GM21447 (cell line): ENCODE measurements around the gene FAM78B.
A peak's percentile ranks its signal among the peaks of the same experiment; 100 is the strongest.

Experiments used
- ATAC-seq: cut with Tn5 transposase; IDR thresholded peaks from one replicate; pipeline ENCODE4 v1.9.1; 2021; ENCODE audit not compliant: unreplicated experiment

FAM78B gene

DNA sequence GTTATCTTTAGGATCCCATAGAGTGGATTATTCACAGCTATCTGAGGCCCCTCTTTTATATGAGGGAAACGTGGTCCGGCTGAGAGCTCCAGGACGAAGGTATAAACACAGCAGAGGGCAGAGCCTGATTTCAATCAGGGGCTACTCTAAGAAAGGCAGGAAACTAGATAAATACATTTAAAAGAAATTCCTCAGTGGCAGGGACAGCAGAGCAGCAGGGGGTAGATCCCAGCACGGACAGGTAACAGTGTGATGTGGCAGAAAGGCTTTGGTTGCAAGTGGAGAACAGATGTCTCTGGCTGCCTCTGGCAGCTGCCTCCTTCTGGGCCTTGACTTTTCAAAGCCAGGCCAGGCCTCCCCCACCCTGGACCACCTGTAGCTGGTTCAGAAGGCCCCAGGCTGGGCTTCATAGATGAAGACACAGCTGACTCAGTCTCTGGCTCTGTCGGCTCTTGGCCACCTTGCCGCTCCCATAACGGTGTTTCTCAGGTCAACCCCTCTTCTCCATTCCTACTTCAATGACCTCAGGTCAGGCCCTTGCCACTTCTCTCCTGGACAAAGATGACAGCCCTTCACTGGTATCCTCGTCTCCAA is 43.8 kb downstream of the FAM78B start:
- no peak for ATAC-seq

DNA sequence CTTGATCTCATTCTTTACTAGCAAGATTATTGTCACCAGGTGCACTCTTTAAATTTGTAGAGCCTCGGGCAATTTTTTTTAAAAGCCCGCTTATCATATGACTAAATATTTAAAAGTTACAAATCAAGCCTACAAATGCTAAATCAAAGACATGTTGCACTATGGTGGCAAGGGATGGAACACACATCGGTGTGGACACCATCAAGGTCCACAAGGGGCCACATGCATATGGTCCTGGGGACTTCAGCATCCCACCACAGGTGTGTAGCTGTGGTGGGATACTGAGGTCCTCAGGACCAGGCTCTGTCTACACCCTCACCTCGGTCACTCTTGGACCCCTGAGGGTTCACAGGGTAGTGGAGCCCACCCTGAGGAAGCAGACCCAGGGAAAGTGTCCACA is 45.8 kb downstream of the FAM78B start:
- ATAC-seq, result no peak

DNA sequence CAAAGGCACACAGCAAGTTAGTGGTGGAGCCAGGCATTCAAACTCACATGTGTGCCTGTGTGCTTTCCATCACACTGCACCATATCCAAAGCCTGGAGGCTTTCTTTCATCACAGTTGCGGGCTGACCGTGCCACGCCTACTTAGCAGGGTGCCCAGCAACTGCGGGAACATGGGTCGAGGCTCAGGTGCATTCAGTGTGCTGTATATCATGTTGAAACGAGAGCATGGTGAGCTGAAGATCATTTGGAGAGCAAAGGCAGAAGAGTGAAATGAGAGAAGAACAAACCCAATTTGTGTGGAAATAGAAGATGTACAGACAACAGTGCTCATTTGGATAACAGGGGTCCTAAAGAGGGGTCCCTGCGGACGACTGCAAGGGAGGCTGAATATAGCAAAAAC is 46.5 kb downstream of the FAM78B start:
- ATAC-seq, result no peak

DNA sequence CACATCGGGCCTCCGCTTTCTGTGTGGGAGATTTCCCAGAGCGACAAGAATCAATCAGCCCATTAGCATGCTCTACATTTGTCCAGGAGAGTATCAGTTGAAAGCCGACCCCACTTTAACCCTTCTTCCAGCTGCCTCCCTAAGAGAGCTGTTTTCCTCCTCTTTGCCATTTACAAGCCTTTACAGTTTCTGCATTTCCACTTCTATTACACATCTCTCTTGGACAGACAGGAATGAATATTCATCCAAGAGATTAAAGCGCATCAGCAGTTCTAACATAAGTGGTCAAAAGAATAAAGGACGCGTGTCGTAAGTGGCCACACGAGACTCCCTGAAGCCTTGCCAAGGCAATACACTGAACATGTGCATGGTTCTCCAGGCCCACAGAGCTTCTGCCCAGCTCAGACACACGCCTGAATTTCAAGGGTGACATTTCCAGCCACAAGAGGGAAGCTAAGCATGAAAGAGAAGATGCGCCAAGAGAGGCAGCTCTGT is 47.3 kb downstream of the FAM78B start:
- no peak for ATAC-seq

DNA sequence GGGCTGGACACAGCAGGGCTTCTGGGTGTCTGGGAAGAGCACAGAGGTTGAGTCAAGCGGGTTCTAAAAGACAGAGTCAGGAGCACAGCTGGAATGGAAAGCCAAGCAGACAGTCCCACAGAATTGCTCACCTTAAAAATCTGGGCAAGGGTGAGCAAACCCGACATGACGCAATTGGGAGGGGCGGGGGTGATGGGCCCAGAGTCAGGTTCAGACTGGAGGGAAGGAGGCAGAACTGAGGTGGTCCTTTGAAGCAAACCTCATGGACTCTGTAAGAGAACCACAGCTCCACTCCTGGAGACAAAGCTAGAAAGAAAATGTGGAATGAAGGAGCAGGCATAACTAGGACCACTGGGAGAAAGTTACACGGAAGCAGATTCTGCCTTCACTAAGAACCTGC is 49.0 kb downstream of the FAM78B start:
- no peak for ATAC-seq

DNA sequence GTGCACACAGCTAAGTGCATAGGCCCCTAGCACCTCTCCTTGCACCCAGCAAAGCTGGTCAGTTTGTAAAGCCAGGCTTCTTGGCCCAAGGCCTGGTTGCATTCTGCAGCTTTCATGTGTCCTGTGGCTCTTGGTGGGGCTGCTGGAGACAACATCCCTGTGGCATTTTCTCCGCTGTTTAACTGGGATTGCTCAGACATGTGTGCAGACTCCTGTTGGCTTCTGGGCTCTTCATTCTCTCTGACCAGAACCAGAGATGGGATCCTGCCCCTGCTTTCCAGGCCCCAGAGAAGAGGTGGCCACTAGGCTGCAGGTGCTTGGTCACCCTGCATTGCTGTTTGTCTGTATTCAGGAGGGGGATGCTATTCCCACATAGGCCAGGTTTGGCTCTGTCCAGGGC is 50.8 kb downstream of the FAM78B start:
- ATAC-seq, result no peak

DNA sequence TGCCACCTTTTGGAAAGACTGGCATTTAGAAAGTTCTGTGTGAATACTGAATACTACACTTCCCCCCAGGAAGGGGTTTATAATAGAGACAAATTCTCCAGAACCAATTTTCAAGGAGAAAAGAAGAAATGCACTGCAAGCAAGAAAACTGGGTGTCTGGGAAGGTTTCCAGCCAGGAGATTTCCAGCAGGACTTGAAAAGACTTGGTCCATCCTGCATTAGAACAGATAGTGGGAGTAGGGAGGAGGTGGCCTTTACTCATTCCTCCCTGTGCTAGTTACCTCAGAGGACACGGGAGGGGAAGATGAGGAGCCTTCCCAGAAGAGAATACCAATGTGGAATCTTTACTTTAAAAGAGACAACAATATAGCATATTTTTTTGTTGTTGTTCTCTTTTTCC is 52.4 kb downstream of the FAM78B start:
- ATAC-seq, result no peak

DNA sequence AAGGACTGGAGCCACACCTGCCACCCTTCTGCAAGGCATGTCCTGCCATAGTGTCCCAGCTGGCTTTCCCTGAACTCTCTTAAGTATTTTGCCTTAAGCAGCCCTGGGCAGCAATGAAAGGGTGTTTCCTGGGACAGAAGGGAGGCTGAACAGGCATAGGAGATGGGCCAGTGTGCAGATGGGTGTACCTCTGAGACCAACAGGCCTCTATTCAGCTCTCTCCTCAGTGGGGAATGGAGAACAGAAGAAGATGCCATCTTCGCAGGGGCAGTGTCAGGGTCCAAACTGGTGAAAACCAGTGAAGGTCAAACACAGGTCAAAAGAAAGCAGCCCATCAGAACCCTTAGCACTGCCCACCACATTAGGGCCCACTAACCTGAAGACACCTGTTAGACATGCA is 53.2 kb downstream of the FAM78B start:
- ATAC-seq, result no peak

DNA sequence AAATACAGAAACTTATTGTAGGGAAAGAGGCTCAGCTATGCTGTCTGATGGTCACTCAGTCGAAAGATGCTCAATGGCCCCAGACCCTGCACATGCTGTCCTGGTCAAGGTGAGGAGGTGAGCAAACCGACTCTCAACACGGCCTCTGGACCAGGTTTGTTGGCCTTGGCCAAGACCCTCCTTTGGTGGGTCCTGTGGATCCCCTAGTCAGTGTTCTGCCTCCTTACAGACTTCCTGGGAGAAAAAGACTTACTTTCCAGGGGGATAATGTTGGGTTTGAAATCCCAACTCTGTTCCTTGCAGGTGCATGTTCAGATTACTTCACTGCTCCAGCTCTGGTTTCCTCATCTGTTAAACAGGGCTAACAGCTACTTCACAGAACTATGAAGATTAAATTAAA is 53.8 kb downstream of the FAM78B start:
- ATAC-seq, result no peak

DNA sequence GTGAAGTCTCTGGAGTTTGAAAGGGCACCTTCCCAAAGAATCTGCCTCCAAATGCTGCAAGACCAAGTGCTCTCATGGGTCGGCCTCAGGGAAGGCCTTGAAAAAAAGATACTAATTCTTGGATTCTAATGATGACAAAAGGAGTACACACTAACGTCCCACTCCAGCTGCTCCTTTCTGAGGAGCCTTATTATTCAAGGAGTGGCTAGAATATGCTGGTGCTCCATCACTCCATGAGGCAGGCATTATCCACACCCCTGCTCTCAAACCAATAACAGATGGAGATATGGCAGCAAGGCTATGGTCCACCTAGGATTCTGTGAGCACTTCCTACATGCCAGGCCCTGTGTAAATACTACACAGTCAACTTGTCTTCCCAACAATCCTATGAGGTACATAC is 54.4 kb downstream of the FAM78B start:
- no peak for ATAC-seq

DNA sequence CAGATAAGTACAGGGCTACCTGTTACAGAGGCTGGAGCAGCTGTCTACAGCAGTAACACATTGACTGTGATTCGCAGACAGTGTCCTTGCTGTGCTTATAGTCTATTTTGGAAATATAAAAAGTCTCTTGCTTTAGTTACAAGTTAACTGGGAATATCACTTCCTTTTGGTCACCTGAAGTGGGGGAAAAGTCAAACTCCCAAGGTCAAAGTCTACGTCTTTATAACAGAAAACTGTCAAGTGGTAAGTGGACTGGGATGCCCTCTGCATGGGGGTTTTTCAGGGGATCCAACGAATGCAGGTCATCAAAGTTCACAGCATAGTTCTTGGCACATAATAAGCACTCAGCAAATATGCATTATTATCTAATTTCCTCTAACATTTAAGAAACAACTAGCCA is 55.4 kb downstream of the FAM78B start:
- no peak for ATAC-seq

DNA sequence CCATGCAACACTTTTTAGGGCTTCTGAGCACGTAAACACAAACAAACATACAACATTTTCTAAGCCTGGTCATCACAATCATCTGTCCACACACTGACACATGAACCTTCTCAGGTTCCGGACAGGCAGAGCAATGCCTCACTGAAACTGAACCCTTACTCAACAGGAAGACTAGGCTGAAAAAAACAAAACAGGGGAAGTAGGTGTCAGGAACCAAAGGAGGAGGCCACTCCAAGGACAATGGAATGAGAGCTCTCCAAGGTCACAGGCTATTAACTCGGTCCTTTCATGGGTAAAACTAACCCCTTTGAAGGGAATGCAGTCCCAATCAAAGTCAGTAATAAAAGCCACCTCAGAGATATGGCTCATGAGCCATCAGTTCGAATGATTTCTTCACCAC is 76.6 kb downstream of the FAM78B start:
- no peak for ATAC-seq

DNA sequence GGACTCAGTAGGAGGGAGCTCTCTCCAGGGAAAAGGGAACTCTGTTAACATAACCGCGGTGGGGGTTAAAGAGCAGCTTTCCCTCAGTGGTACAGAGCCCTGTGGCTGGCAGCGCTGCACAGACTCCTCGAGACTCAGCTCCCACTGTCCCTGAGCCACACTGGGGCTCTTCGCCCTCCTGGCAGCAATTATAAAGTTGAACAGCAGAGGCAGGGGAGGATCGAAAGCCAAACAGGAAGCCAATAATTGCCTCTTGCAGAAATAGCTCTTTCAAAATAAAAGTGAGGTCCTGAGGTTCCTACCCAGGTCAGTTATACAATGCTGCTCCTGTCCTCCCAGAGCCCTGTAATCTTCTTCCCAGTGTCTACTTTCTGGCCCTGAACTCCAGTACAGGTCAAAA is 77.0 kb downstream of the FAM78B start:
- peak; percentile 67 for ATAC-seq

DNA sequence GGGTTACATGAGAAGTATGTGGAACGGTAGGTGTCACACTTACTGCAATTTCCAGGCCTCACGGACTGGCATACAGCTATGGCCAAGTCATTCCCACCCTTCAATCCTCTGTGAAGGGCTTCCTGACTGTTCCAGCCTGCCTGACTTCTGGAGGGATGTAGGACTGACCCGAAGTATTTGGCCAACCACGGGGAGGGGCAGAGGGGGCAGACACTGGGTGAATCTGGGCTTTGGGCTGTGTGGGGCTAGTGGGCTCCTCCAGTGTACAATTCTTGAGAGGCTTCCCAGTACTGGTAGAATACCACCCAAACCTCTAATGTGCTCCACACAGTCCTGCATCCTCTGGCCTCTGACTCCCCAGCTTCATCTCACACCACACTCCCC is 78.2 kb downstream of the FAM78B start:
- ATAC-seq, result no peak

DNA sequence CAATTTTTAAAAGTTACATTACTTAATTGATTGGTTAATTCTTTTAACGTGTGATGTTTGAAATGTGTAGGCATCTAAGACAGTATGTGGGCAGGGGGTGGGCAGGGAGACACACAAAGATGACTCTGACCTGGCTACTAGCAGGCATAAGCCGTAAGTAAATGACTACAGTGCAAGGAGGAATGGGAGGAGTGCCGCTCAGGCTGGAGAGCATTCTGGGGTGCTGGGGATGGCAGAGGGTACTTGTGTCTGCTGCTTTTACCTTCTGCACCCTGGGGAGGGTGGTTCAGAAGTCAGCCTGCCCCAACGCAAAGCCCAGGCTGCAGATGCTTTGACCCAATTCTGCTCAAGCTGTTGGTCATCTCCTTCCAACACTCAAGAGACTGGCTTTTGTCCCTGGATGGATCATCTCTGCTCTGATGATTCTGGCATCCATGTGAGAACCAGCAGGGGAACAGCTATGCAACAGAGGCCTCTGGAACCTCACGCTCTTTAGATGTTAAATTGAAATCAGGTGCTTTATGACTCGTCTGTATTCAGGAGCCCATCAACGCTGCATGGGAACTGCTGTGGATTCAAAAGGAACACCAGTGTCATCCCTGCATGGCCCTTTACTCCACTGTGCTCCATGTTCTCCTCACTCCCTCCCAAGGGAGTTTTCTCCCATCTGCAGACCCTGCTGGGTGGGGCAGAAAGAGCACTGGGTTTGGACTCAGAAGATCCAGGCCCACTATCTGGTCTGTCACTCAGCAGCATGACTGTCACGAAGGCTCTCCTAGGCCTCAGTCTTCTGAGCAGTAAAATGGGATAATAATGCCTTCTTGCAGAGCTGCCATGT is 78.8 kb downstream of the FAM78B start:
- no peak for ATAC-seq

DNA sequence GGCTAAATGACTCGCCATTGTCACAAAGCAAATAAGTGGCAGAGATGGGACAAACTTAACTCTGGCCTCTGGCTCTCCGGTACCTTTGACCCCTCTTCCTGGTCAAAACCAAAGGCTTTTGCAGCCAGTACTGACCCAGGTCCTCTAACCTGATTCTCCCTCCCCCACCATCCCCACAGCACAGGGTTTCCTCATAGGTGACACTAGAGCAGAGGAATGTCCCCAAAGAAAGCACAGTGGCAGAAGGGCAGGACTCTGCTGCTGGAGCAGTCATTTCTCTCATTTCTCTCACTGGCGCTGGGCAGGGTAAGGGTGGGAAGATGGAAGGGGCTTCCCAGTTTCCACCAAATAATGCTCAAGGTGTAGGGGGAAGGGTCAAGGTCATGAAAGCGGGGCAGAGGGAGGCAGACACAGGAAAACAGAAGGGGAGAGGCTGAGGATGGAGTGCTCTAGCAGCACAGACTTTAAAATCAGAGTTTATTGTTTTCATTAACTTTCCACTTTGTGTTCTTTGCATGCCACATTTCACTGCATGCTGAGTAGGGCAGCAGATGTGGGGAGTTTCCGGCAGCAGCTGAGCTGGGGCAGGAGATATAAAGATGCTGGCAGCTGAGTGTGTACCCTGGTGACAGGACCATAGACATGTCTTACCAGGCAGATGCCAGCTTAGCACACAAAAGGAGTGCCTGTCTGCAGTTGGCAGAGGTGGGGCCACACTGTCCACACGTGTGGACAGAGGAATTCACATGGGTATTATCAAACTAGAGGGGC is 80.5 kb downstream of the FAM78B start:
- no peak for ATAC-seq

DNA sequence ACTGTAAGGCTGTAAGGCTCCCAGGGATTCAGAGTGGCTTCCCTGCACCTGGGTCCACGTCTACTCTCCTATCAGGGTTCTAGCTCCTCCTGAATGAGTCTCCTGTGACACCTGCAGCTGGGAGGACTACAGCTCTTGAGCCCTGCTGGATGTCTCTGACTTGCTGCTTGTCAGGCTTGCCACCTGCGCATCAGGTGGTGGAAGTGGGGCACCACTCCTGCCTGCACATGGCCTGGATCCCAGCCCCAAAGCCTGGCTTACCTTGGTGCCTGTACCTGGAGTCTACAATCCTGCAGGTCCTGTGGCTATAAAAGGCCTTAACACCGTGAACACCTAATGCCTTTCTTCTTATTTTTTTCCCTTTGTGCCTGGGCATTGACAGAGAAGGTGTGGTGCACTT is 82.2 kb downstream of the FAM78B start:
- no peak for ATAC-seq

DNA sequence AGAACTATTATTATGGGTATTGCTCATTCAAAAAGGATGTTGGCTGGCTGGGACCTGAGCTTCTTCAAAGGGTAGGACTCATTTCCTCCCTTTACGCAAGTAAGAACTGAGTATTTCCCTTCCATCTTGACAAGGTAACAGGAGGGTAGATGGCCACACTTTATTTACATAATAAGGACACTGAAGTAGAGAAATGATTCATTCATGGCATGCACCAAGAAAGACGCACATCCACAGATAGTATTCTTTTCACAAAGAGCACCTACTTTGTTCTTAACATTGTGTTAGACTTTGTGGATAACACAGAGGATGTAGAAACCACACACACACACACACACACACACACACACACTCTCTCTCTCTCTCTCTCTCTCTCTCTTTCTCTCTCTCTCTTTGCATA is 82.9 kb downstream of the FAM78B start:
- ATAC-seq, result peak; percentile 83

DNA sequence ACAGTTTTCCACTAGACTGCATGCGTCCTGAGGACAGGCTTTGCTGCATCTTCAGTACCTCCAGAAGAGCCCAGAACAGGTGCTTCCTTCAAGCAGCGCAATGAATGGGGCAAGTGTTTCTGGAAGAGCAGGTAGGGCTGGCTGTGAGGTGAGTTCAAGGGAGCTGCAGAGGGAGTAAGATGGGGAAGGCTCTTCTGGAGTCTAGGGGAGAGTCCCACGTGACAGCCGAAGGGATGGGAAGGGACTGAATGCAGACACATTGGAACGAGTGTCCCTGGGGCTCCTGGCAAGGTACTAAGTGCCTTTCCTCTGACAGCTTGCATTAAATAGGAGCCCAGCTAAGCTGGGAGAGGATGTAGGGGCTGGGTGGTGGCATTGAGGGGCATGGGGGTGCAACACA is 84.2 kb downstream of the FAM78B start:
- no peak for ATAC-seq

DNA sequence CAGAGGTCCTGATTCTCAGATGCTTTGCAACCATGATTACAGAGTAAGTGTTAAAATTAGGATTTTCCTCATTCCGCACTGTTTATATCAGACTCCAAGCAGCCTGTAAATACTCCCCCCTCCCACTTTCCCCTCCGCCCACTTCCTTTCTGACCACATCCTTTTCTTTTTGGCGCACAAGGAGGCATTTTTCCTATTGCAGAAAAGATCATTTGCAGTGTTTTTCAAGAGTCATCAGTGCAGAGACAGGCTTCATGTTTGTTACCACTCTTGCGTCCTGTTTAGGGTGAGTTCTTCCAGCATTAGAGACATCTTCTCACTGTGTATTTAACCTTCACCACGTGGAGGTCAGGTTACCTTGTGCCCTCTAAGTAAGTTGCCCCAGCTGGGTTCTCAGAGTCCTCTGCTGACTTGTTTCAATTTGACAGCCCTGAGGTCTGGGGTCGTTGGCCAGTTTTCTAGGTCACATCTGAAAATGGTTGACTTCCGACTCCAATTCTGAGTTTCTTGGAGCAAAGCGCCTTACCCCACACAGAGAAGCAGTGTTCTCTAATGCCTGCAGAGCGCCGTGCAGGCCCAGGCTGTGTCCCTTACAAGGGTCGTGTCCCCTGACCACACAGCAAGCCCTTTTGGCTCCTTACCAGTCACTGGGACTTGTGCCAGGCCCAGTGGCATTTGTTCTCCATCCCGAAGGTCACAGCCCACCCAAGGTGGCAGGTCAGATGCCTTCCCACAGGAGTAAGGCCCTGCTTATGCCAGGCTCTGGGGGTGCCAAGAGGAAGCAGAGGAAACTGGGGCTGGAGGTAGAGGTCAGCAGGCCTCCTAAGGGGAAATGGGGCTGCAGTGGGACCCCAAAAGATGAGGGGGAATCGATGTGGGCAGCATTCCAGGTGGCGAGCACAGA is 85.6 kb downstream of the FAM78B start:
- ATAC-seq, result no peak
